ENCODE measurements around the gene RFC2.

DNA sequence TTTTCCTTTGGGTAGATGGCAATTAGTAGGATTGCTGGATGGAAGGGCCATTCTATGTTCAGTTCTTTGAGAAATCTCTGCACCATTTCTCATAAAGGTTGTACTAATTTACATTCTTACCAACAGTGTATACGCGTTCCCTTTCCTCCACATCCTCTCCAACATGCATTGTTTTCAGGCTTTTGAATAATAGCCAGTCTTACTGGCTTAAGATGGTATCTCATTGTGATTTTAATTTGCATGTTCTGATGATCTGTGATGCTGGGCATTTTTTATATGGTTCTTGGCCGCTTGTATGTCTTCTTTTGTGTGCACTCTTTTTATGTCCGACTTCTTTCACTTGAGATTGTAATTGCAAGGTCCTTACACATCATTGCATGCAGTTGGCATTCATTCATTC lies 46.7 kb upstream of the RFC2 start:
- no peak for TF ChIP-seq POLR2A (IDR thresholded peaks at IDR 0.05)
- TF ChIP-seq, protein P1, sequence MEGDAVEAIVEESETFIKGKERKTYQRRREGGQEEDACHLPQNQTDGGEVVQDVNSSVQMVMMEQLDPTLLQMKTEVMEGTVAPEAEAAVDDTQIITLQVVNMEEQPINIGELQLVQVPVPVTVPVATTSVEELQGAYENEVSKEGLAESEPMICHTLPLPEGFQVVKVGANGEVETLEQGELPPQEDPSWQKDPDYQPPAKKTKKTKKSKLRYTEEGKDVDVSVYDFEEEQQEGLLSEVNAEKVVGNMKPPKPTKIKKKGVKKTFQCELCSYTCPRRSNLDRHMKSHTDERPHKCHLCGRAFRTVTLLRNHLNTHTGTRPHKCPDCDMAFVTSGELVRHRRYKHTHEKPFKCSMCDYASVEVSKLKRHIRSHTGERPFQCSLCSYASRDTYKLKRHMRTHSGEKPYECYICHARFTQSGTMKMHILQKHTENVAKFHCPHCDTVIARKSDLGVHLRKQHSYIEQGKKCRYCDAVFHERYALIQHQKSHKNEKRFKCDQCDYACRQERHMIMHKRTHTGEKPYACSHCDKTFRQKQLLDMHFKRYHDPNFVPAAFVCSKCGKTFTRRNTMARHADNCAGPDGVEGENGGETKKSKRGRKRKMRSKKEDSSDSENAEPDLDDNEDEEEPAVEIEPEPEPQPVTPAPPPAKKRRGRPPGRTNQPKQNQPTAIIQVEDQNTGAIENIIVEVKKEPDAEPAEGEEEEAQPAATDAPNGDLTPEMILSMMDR (IDR thresholded peaks at IDR 0.05), result no peak
